MM.1S (cell line): Measurements from ENCODE around the gene PREX1.

ENCODE experiments used
- DNase-seq: peaks from one replicate; pipeline ENCODE4 v3.0.0-alpha.2; 2015
- H2AFZ ChIP-seq: fragments of 300-600 bp; sonication (generic); 2 replicates; pipeline ENCODE4 v1.6.0; 2016; ENCODE audit warnings: antibody characterized with exemption, low read length
- H3F3A ChIP-seq: fragments of 300-600 bp; sonication (generic); 2 replicates; pipeline ENCODE4 v1.6.1; 2016; ENCODE audit warnings: mild to moderate bottlenecking, antibody characterized with exemption, low read length, moderate library complexity, mixed read lengths; ENCODE audit not compliant: insufficient read depth
- H3K27ac ChIP-seq: fragments of 300-600 bp; sonication (generic); 2 replicates; pipeline ENCODE4 v1.5.1; 2016; ENCODE audit warnings: mild to moderate bottlenecking, low read length
- H3K27me3 ChIP-seq: fragments of 300-600 bp; sonication (generic); replicated peaks from 2 replicates; pipeline ENCODE4 v1.6.0; 2016; ENCODE audit warnings: low read length; ENCODE audit not compliant: insufficient read depth
- H3K36me3 ChIP-seq: fragments of 300-600 bp; sonication (generic); replicated peaks from 2 replicates; pipeline ENCODE4 v1.6.1; 2016; ENCODE audit warnings: mild to moderate bottlenecking, low read length, mixed read lengths; ENCODE audit not compliant: insufficient read depth
- H3K4me1 ChIP-seq: fragments of 300-600 bp; sonication (generic); 2 replicates; pipeline ENCODE4 v1.6.1; 2016; ENCODE audit warnings: low read length, mixed read lengths
- H3K4me2 ChIP-seq: fragments of 300-600 bp; sonication (generic); 2 replicates; pipeline ENCODE4 v1.6.0; 2016; ENCODE audit warnings: low read depth, low read length
- H3K4me3 ChIP-seq: fragments of 300-600 bp; sonication (generic); 2 replicates; pipeline ENCODE4 v1.5.1; 2016; ENCODE audit warnings: low read length, mixed read lengths
- H3K79me2 ChIP-seq: fragments of 300-600 bp; sonication (generic); 2 replicates; pipeline ENCODE4 v1.6.1; 2016; ENCODE audit warnings: mixed run types, low read length, mixed read lengths
- H3K9ac ChIP-seq: fragments of 300-600 bp; sonication (generic); 2 replicates; pipeline ENCODE4 v1.6.1; 2016; ENCODE audit warnings: low read length, mixed read lengths
- H3K9me2 ChIP-seq: fragments of 300-600 bp; sonication (generic); replicated peaks from 2 replicates; pipeline ENCODE4 v1.6.1; 2016; ENCODE audit warnings: mild to moderate bottlenecking, low read length, mixed read lengths; ENCODE audit not compliant: insufficient read depth
- H3K9me3 ChIP-seq: fragments of 300-600 bp; sonication (generic); replicated peaks from 2 replicates; pipeline ENCODE4 v1.6.1; 2016; ENCODE audit warnings: mild to moderate bottlenecking, low read length, mixed read lengths; ENCODE audit not compliant: insufficient read depth
- H4K20me1 ChIP-seq: fragments of 300-600 bp; sonication (generic); 2 replicates; pipeline ENCODE4 v1.6.1; 2016; ENCODE audit warnings: mild to moderate bottlenecking, low read length, moderate library complexity, mixed read lengths; ENCODE audit not compliant: insufficient read depth
- EZH2 ChIP-seq: fragments of 300-600 bp; sonication (generic); optimal IDR thresholded peaks from 2 replicates; pipeline ENCODE3; 2017; ENCODE audit warnings: low read depth, mild to moderate bottlenecking, antibody characterized with exemption, low read length, mixed read lengths
- EZH2phosphoT487 ChIP-seq: fragments of 300-600 bp; sonication (generic); IDR thresholded peaks from 2 replicates; pipeline ENCODE4 v1.6.1; 2018; ENCODE audit warnings: antibody characterized with exemption, low read length
- TF ChIP-seq, protein P1 (sequence below): fragments of 300-600 bp; sonication (generic); IDR thresholded peaks from 2 replicates; pipeline ENCODE4 v1.5.1; 2016; ENCODE audit warnings: antibody characterized with exemption, low read length, mixed read lengths

PREX1 gene

DNA sequence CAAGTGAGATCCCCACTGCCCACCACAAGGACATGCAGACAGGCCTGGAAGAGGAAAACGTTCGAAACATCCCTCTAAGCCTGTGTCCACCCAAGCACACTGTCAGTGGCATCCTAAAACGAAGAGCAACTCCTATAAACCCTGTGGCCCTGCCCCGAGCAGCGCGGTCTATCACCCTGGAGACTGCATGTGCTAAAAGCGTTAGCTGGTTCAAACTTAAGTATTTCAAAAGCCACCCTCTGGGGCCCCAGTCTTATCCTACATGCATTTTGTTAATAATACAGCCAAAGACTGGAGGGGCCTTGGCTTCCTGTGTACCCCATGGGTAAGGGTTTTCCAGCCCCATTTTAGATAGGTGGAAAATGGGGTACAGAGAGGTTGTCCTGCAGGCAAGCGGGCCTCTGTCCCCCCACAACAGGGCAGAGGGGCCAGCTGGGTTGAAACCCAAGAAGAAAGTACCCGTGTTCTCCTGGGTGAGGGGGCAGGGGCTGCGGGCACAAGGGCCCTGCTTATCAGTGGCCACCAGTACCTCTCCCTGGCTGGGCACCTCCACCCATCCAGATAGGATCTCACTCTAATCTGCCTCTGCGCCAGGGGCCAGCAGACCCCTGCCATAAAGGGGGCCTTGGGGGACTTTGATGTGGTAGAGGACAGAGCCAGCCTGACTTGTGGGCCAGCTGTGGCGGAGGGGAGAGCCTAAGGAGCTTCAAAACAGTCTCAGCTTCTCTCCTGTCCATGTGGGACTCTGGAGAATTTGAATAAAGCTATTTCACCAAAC, 28.3 kb downstream of the PREX1 start:
- H3K79me2 ChIP-seq, result no peaks in the 10 kb centered on the region
- no peaks in the 10 kb centered on the region for H3K4me1 ChIP-seq
- H3K4me2 ChIP-seq, result no peak overlapping the region
- no peak overlapping the region for H3K9ac ChIP-seq
- H3K36me3 ChIP-seq, result no peaks in the 10 kb centered on the region
- no peaks in the 10 kb centered on the region for H3K9me3 ChIP-seq
- H3K27me3 ChIP-seq, result no peaks in the 10 kb centered on the region
- no peak overlapping the region for H2AFZ ChIP-seq
- TF ChIP-seq EZH2 (no peak), EZH2phosphoT487 (no peak)
- TF ChIP-seq, protein P1, sequence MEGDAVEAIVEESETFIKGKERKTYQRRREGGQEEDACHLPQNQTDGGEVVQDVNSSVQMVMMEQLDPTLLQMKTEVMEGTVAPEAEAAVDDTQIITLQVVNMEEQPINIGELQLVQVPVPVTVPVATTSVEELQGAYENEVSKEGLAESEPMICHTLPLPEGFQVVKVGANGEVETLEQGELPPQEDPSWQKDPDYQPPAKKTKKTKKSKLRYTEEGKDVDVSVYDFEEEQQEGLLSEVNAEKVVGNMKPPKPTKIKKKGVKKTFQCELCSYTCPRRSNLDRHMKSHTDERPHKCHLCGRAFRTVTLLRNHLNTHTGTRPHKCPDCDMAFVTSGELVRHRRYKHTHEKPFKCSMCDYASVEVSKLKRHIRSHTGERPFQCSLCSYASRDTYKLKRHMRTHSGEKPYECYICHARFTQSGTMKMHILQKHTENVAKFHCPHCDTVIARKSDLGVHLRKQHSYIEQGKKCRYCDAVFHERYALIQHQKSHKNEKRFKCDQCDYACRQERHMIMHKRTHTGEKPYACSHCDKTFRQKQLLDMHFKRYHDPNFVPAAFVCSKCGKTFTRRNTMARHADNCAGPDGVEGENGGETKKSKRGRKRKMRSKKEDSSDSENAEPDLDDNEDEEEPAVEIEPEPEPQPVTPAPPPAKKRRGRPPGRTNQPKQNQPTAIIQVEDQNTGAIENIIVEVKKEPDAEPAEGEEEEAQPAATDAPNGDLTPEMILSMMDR, result no peak
- DNase-seq, result no peak
- H3K4me3 ChIP-seq, result no peak overlapping the region
- H4K20me1 ChIP-seq, result no peaks in the 10 kb centered on the region
- no peak overlapping the region for H3K27ac ChIP-seq
- no peaks in the 10 kb centered on the region for H3K9me2 ChIP-seq
- no peaks in the 10 kb centered on the region for H3F3A ChIP-seq

DNA sequence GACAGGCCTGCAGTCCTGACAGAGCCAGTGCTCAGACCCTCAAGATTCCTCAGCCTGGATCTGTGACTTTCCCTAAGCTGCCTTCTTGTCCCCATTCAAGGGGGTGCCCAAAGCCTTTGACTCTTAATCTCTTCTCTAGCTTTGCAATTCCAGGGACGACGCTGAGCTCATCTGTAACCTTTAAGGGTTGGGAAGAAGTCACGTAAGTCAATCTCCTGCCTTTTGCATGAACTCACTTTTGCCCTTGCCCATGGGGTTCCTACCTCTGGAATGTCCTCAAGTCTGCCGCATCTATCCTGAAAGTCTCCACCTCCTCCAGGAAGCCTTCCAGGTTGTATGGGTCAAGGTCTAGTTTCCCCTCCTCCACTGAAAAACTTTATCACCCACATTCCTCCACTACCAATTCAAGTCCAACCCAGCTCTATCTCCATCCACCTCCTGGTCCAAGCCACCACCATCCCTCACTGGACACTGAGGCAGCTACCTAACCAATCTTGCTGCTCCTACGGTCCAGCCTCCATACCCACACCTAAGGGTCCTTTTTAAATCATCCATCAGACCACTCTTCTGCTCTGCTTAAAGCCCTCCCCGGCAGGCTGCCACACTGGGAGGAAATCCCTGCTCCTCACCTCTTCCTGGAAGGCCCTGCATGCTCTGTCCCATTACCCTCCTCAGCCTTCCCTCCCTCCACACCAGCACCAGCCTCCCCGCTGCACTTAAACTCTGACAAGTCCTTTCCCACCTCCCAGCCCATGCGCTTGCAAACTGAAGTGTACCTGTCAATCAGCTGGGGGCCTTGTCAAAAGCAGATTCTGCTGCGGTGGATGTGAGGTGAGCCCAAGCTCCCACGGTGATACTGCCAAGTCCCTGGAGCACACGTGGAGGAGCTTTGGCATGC, 29.7 kb downstream of the PREX1 start:
- DNase-seq, result no peak
- Histone ChIP-seq H2AFZ (no peak overlapping the region), H3F3A (no peaks in the 10 kb centered on the region), H3K9me2 (no peaks in the 10 kb centered on the region), H3K9me3 (no peaks in the 10 kb centered on the region), H3K36me3 (no peaks in the 10 kb centered on the region), H3K9ac (no peak overlapping the region), H3K4me3 (no peak overlapping the region), H3K79me2 (no peaks in the 10 kb centered on the region), H3K4me1 (no peaks in the 10 kb centered on the region), H3K27ac (no peak overlapping the region), H4K20me1 (no peaks in the 10 kb centered on the region), H3K27me3 (no peaks in the 10 kb centered on the region), H3K4me2 (no peak overlapping the region)
- TF ChIP-seq, protein P1, result no peak
- TF ChIP-seq EZH2phosphoT487 (no peak), EZH2 (no peak)

DNA sequence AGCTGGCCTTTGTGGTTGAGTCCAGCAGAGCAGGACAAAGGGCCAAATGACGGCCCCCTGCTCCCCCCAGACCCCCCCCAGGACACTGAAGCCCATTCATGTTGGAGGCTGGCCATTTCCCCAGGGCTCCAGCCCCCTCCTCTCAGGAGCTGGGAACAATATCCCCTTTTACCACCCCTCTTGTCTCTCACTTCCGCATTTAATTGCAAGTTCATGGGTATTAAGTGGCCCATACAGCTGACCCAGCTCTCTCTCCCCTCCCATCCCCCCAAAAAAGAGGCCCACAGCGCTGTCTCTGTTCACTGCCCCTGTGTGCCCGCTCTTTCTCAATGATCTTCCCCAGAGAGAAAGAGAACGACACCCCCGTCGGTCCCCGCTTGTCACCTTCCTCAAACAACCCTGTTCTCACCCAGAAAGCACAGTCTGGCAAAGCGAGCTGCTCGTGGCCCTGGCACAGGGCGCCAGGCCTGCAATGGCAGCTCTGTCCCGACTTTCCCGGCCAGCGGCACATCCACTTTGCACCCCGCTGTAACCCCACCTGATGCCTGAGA, 30.4 kb downstream of the PREX1 start:
- Histone ChIP-seq H3F3A (no peaks in the 10 kb centered on the region), H3K9me3 (no peaks in the 10 kb centered on the region), H3K27me3 (no peaks in the 10 kb centered on the region), H3K9me2 (no peaks in the 10 kb centered on the region), H3K27ac (no peak overlapping the region), H2AFZ (no peak overlapping the region), H3K36me3 (no peaks in the 10 kb centered on the region), H3K4me2 (no peak overlapping the region), H4K20me1 (no peaks in the 10 kb centered on the region), H3K4me1 (no peaks in the 10 kb centered on the region), H3K79me2 (no peaks in the 10 kb centered on the region), H3K9ac (no peak overlapping the region), H3K4me3 (no peak overlapping the region)
- DNase-seq, result no peak
- TF ChIP-seq, protein P1, result no peak
- no peak for TF ChIP-seq EZH2phosphoT487
- TF ChIP-seq EZH2, result no peak
